ENCODE data around the gene JAKMIP3. TPM values are rescaled to one million over a fixed set of nuclear protein-coding genes. Genes with fewer than 3 reads are reported as not detected.

JAKMIP3 gene
- polyA plus RNA-seq, 1 experiment, result 0.19 TPM

DNA sequence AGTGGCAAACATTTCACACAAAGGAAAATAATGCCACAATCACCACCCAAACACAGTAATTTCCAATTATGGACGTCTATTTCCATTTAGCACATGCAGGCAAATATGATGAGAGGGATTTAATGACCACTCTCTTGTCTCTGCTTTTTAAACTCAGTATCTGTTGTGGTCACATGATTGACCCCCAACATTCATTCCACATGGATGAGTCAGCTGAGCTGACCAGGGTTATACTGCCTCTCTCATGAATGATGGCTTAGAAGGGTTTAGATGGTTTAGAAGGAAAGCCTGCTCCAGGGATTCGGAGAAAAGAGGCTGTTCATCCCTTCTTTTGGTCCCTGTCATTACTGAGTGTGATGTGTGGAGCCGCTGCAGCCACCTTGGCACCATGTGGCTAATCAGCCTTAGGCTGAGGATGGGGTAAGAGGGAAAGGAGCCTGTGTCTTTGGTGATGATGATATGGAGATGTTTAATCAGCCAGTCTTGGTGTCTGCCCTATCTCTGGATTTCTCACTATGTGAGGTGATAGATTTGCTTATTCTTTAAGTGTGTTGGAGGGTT, 38.2 kb upstream of the JAKMIP3 start:
- CTCF ChIA-PET, result no interaction called here
- Histone ChIP-seq H3K4me3 (ENCODE audit: low read depth, low read length) (no peak overlapping the region), H3K27me3 (ENCODE audit: control insufficient read depth, insufficient read depth, low read length) (peaks cover 21% of the 10 kb centered on the region), H3K9me3 (ENCODE audit: control insufficient read depth, insufficient read depth, low read length) (no peaks in the 10 kb centered on the region), H3K27ac (ENCODE audit: low read depth, low read length) (no peak overlapping the region)
- DNase-seq (ENCODE audit: low read depth, low spot score), result peak; percentile 11
- TF ChIP-seq, protein P1, sequence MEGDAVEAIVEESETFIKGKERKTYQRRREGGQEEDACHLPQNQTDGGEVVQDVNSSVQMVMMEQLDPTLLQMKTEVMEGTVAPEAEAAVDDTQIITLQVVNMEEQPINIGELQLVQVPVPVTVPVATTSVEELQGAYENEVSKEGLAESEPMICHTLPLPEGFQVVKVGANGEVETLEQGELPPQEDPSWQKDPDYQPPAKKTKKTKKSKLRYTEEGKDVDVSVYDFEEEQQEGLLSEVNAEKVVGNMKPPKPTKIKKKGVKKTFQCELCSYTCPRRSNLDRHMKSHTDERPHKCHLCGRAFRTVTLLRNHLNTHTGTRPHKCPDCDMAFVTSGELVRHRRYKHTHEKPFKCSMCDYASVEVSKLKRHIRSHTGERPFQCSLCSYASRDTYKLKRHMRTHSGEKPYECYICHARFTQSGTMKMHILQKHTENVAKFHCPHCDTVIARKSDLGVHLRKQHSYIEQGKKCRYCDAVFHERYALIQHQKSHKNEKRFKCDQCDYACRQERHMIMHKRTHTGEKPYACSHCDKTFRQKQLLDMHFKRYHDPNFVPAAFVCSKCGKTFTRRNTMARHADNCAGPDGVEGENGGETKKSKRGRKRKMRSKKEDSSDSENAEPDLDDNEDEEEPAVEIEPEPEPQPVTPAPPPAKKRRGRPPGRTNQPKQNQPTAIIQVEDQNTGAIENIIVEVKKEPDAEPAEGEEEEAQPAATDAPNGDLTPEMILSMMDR (IDR thresholded peaks at IDR 0.05; ENCODE audit: low read depth, low read length), result no peak
- POLR2A ChIA-PET, result no interaction called here

DNA sequence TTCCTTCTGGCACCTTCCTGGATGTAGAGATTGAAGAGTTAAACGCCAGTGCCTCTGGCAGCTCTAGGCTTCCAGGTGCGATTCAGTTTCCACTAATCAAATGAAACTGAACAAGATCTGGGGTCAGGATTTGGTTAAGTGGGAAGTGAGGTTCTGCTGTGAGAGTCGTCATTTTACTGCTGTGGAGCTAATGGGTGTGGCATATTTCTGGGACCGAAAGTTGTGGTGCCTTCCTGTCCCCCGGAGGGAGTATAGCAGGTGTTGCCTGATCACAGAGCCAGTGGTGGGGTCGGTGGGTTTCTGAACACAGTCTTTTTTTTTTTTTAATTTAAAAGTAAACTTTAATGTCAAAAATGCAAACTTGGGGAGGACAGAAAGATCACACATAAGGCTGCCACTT, 37.0 kb upstream of the JAKMIP3 start:
- TF ChIP-seq, protein P1 (IDR thresholded peaks at IDR 0.05; ENCODE audit: low read depth, low read length), result no peak
- H3K27ac ChIP-seq (ENCODE audit: low read depth, low read length), result no peak overlapping the region
- H3K27me3 ChIP-seq (ENCODE audit: control insufficient read depth, insufficient read depth, low read length), result peaks cover 28% of the 10 kb centered on the region
- CTCF ChIA-PET, result no interaction called here
- POLR2A ChIA-PET, result no interaction called here
- no peak overlapping the region for H3K4me3 ChIP-seq (ENCODE audit: low read depth, low read length)
- DNase-seq (ENCODE audit: low read depth, low spot score), result no peak
- no peaks in the 10 kb centered on the region for H3K9me3 ChIP-seq (ENCODE audit: control insufficient read depth, insufficient read depth, low read length)

GRCh38 chr10:132030898-132031463, 34.8 kb upstream of the JAKMIP3 start:
- DNase-seq (ENCODE audit: low read depth, low spot score), result no peak
- no peaks in the 10 kb centered on the region for H3K9me3 ChIP-seq (ENCODE audit: control insufficient read depth, insufficient read depth, low read length)
- CTCF ChIA-PET, result interaction anchor here (1.3 kb wide), 1 partner anchor 8 kb away, joined by 14 read pairs; no protein-coding TSS in a partner anchor
- peaks cover 38% of the 10 kb centered on the region for H3K27me3 ChIP-seq (ENCODE audit: control insufficient read depth, insufficient read depth, low read length)
- TF ChIP-seq, protein P1 (IDR thresholded peaks at IDR 0.05; ENCODE audit: low read depth, low read length), result no peak
- no peak overlapping the region for H3K4me3 ChIP-seq (ENCODE audit: low read depth, low read length)
- no peak overlapping the region for H3K27ac ChIP-seq (ENCODE audit: low read depth, low read length)
- POLR2A ChIA-PET, result no interaction called here

DNA sequence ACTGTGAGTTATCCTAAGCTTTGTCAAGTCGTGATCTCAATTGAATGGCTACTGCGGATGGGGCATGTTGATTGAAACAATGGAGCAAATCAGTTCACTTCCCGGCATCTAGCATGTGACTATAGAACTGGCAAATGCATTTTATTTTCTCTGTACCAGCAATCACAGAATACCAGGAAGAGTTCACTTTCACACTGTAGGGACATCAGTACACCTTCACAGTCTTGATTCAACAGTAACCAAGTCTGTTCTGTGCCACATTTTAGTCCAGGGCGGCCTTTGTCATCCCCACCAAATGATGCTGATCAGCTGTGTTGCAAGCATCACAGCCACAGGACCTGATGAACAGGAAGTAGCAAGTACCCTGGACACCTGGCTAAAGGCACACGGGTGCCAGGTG, 32.1 kb upstream of the JAKMIP3 start:
- ChIA-PET CTCF (interaction anchor here (1.3 kb wide), 1 partner anchor 11 kb away, joined by 3 read pairs; no protein-coding TSS in a partner anchor), POLR2A (no interaction called here)
- no peak for DNase-seq (ENCODE audit: low read depth, low spot score)
- Histone ChIP-seq H3K27me3 (ENCODE audit: control insufficient read depth, insufficient read depth, low read length) (peaks cover 58% of the 10 kb centered on the region), H3K9me3 (ENCODE audit: control insufficient read depth, insufficient read depth, low read length) (no peaks in the 10 kb centered on the region), H3K4me3 (ENCODE audit: low read depth, low read length) (no peak overlapping the region), H3K27ac (ENCODE audit: low read depth, low read length) (no peak overlapping the region)
- TF ChIP-seq, protein P1 (IDR thresholded peaks at IDR 0.05; ENCODE audit: low read depth, low read length), result no peak

- no peak for DNase-seq (ENCODE audit: low read depth, low spot score)
- peaks cover 63% of the 10 kb centered on the region for H3K27me3 ChIP-seq (ENCODE audit: control insufficient read depth, insufficient read depth, low read length)
- POLR2A ChIA-PET, result no interaction called here
- H3K4me3 ChIP-seq (ENCODE audit: low read depth, low read length), result no peak overlapping the region
- TF ChIP-seq, protein P1 (IDR thresholded peaks at IDR 0.05; ENCODE audit: low read depth, low read length), result no peak
- no peaks in the 10 kb centered on the region for H3K9me3 ChIP-seq (ENCODE audit: control insufficient read depth, insufficient read depth, low read length)
- CTCF ChIA-PET, result interaction anchor here (1.6 kb wide), 1 partner anchor 12 kb away, joined by 9 read pairs; no protein-coding TSS in a partner anchor
- no peak overlapping the region for H3K27ac ChIP-seq (ENCODE audit: low read depth, low read length)
These were observed 30.3 kb upstream of the JAKMIP3 start for GRCh38 chr10:132035476-132035875.
